AG08396 (cell line): ENCODE results near the gene CDK6.

Experiments
- DNase-seq: peaks from one replicate; pipeline ENCODE4 v3.0.0; 2012; ENCODE audit warnings: low spot score, mixed read lengths

CDK6 gene

DNA sequence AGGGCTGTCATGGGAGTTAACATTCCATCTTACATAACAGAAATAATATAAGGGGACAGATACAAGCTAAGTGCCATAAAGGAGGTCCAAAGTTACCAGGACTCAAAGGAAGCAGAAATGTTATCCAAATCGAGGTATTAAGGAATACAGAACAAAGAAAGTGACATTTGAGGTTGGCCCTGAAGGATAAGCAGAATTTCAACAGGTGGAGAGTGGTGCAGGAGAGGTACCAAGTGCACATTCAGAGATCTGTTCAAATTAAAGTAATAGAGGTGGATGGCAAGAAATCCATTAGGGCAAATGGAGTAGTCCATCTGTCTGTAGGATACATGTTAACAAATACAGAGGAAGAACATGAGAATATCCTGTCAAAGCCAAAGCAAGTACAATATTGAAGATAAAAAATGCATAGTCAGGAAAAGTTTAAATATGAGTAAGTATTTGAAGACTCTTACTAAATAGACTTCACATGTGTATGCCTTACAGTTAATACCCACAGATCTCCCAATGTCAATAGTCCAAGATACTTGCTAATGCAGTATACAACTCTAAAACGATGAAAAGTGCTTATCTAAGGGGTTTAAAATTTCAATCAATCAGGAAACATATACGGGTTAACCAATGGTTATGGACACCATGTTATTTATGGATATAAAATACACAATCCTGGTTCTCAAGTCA, 10.0 kb downstream of the CDK6 start:
- no peak for DNase-seq

DNA sequence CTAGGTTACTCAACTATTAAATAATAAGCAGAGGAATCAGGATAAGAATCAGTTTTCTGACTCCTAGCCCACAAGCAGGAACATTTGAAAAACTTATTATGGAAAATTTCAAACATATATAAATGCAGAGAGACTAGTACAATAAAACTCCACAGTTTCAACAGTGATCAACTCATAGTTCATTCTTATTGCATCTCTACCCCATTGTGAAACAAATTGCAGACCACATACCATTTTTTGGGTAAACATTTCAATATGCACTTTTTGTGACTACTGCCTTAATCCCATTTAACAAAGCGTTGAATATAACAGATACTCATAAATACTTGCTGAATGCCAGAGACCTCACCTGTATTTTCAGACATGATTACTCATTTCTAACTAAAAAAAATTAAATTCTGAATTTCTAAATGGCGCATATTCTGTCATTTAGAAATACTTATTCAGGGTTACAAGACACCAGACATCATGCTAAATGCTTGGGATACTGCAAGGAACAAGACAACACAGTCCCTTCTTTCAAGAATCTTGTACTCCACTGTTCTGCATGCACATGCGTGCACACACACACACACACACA, 11.4 kb downstream of the CDK6 start:
- DNase-seq = no peak

DNA sequence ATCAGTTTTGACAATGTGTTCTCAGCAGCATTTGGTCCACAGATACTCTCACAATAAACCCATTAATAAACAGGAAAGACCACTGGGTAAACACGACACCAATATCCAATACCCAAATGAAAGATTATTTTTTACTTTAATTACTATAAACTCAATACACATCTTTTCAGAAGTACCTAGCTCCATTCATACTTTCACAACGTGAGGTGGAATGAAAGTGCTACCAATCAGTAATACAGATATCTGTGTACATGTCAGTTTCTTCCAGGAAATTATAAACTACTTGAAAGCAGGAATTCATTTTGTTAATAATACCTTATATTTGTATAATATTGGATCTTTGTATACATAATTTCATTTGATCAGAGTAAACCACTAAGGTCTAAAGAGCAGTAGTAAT, 11.9 kb downstream of the CDK6 start:
- no peak for DNase-seq

DNA sequence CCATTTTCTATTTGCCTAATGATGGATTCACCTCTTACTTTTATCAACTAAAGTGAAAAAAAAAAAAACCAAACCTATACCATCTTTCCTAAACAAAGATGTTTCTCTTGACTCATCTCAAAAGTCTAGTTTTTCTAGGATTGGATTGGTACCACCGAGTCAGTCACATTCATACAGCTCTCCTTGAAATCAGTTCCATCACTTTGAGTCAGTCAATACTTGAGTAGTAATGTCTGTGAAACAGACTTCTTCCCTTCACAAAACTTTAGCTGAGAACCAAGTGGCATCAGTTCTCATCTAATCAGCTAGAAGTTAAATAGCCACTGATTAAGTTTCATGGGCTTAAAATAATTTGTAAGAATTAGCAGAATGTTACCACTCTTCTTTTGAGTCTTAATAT, 13.3 kb downstream of the CDK6 start:
- no peak for DNase-seq

DNA sequence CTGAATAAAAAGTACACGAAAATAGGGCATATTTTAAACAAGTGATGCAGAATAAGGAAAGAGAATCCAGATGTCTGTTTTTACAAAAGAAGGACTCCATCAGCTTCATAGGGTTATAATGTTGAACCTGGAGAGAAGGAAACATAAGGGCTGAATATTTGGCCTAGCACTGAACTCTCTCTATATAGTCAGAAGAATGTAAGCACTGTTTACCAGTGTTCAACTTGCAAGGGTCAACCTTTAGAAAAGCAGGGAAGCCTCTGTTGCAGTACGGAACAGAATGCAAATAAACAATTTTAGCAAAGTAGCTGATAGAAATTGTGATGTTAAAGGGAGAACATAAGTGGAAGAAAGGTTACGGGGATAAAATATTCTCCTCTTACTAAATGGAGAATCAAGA, 16.2 kb downstream of the CDK6 start:
- DNase-seq = no peak

DNA sequence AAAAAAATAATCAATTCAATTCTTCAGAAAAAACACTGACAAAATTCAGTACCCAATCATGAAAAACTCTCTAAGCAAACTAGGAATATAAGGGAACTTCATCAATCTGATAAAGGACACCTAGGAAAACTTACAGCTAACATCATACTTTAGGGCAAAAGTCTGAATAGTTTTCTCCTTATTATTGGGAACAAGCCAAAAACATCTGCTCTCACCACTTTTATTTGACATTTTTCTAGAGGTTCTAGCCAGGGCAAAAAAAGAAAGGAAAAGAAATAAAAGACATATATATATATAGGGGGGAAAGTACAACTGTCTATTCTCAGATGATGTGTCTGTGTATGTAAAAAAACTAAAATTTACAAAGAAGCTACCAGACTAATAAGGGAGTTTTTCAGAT, 19.0 kb downstream of the CDK6 start:
- DNase-seq = no peak

DNA sequence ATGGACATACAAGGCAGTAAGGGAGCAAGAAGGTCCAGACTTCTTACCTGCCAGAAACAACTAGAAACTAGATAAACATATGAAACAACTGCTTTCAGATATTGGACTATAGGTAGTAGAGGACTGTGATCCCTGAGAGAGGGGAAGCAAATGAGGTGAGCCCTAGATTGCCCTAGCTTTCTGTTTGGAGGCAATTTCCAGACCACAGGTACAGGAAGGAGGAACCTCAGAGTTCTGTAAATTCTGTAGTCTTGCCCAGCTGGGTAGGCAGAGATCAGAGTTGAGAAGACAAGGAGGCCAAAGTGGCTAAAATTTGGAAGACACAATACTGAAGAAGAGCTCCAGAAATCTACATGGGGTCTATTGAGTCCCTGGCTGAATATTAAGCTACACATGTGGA, 21.0 kb downstream of the CDK6 start:
- no peak for DNase-seq

DNA sequence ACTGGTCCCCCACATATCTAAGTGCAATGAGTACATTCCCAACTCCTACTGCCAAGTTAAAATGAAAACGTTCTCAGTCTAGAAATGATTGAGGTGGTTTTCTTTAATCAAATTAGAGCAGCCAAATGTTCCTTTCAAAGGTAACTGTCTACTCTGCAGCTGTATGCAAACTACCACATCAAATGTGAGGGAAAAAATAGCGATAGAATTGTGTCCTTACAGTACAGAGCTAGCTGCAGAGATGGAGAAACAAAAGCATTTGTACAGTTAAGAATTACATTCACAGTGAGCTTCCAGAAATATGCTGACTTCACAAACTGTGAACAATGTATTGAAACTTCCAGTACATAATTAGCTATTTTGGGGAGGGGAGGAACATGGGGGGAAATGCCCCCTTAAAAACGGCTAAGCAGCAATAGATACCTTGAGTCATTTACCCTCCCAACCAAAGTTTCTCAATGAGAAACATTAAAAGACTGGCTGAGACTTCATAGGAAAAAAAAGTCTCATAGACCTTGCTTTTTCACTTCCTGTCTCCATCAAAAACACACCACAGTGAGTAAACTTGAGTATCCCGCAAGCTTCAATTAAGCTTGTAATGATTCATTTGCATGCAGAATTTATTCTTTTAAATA, 22.9 kb downstream of the CDK6 start:
- DNase-seq = no peak

DNA sequence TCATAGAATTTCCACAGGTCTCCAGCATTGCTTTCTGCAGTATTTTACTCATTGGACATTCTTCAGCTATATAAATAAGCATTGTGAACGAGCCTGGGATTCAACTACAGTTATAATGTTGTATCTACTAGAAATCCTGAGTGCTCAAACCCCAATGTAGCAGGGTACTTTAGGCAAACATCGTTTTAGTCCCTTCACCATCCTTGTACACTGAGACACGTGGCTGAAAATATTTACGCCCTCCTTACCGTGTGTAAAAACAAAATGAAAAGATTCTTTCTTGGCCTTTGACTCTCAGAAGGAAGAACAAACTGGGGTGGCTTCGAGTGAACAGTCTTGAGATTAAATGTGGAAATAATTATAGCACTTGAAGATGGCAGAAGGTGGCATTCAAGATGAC, 25.2 kb downstream of the CDK6 start:
- no peak for DNase-seq

DNA sequence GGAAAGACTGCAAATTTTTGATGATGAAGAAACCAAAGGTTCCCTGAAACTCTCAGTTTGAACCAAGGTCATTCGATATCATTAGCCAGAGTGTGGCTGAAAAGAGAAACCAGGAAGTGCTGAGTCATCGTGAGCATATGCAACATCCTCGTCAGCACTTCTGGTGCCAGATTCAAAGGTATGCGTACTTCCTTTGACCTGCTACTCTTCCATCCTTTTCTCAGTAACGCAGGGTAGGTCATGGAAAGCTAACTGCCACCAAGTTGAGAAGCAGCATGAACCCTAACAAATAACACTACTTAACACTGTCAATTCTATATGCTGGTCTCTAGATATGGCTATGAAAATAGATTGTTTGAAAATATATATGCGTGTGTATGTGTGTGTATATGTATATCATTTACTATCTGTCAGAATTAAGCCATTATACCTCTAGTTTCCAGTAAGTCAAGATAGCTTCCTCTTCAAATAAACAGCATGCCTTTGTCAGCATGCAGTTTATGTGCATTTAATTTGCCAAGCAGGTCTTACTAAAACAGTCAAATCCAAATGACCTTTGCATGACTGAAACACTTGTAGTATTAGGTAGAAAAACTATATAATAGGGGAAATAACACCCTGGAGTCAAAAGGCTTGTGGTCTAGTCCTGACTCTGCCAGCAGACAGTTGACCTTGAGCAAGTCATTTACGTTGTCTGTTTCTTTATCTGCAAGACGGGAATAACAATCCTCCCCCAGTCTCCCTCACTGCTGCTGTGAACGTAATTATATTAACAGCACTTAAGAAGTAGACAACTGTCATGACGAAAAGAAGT, 26.4 kb downstream of the CDK6 start:
- DNase-seq = peak; percentile 69

DNA sequence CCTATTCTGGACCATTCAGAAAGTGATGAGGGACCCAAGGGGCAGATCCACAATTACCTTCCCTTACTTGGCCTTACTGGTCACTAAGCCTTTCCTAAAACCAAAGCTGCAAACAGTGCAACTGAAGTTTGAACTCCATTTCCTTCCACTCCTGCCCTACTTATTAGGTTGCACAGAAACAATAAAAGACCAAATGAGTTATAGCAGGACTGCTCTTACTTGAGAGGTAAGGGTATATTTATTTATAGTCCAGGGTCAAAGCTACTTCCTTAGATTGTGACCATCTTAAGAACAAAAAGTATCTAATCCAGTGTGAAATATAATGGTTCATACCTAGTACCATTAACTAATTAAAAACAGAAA, 27.0 kb downstream of the CDK6 start:
- no peak for DNase-seq

DNA sequence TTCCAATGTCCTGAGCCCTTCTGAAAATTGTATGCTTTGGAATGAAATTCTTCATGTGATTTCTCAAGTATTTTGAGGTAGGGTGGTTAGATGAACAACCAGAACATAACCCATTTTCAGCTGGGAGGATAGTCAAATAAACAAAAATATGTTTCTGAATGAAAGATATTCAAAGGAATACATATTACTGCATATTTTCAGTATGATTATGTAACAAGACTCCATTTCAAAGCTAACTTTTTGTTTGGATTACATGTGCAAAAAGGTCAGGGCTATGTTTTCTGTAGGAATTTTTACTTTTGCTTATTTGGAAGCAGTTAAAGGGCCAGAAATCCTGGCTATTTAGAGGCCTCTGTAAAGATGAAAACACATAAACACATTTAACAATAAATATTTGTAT, 27.7 kb downstream of the CDK6 start:
- DNase-seq = no peak

DNA sequence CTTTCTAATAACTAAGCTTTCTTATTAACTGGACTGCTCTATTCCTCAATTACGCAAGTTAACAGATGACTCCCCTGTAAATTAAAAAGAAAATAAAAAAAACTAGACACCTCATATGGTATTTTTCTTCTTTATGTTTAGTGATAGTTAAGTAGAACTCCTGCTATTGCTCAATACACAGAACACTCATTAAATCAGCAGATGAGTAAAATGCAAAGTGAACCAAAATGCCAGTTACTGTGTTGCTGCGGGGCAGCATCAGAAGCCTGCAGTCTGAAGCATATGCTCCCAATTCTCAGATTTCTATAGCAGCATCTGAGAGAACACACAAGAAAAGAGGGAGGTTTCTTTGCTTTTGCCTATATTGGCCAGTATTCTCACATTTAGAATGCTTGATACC, 28.4 kb downstream of the CDK6 start:
- DNase-seq = no peak

DNA sequence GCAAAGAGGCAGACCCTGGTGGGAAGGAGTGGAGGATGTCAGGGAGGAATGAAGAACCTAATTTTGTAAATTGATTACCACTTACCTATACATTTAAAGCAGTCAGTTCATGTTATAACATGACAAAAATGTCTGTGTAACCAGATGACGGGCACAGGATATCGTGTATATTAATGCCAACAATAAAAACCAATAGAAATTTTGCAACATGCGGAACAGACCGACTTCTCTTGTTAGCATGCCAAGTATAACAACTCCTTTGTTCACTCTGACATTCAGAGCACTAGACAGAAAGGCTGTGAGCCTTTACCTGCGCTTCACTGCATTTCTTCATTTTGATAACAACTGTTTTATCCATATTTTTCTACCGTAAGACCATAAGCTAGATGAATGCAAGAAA, 29.9 kb downstream of the CDK6 start:
- DNase-seq = no peak

DNA sequence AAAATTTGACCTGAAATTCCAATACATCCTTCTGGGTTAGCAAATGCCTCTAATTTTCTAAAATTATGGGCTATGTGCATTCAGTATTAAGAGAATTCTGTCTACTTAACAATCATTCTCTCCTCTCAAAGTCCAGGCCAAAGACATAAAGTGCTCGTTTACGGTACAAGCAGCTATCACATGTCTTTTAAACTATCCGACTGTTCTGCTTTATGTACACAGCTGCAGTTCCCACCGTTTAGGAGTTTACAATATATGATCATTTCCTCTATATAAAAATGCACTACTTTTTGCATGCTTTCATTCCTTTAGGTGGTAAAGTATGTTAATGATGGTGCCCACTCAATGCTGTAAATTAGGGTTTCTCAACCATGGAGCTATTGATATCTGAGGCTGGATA, 34.0 kb downstream of the CDK6 start:
- DNase-seq = no peak

DNA sequence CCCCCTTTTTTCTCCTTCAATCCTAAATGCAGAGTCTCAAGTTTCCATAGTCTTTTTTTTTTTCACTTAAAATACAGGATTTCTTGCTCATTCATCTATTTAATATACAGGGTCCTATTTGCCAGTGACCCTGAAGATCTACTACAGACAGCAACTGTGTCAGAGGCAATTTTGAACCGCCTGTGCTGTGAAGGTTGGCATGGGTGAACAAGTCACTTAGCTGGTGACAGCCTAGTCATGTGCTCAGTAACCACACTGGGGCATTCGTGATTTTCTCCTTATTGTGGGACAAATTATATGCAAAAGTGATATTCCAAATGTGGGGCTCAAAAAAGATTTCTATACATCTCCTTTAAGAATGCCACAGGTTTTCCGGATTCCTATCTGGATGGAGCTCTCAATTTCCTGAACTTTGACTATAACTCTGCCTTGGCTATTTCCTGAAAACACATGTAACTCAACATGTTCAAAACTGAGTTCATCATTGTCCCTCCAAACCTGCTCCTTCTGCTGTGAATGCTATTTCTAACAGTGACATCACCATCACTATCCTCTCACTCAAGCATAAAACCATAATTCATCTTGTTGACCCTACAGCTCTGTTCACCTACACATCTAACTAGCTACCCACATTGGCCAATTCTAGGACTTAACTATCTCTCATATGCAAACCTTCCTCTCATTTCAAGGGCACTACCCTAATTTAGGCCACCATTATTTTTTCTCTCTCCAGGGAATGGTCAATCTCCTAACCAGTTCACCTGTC, 36.7 kb downstream of the CDK6 start:
- DNase-seq = no peak

DNA sequence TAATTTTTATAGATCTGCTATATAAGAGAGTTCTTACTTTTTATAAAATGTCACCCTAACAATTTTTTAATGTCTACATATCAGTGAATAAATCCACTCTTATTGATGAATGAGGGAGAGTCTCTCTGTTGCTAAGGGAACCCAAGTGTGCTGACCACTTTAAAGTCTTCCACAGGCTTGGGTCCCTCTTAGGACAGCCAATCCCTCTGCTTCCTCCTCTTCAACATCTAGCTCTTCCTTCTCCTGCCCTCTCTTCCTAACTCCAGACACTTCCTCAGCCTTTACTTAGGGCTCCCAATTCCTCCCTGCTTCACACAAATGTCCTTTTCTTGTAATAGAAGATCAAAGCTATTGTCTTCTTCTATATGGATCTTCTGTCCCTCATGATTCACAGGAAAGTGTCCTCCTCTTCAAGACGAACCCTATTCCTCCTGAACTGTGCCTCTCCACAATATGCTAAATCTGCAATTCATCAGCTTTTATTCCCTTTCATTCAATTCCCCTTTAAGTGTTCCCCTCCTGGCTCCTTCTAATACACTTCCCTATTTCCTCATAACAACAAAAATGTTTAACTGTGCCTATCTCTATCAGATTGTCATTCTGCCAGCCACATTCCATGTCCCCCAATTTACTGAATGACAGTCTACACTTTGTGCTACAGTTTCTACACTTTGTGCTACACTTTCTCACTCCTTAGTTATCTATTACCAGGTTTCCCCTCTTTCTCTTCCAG, 37.7 kb downstream of the CDK6 start:
- no peak for DNase-seq

DNA sequence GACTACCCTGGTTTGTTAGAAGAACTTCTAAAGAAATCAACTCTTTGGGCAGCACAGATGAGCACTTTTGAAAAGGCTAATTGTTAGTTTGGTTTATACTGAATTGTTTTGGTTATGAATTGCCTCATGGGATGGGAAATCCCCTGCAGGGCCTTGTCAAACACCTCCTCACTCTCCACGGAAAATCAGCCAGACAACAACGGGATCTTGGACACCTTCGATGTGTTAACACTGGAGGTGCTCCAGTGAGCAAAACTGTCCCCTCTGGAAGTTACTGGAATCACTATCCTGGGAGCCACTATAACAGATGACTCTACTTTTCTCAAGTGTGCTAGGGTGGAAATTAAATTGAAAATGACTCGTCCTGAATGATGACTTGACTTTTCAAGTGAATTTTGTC, 38.7 kb downstream of the CDK6 start:
- no peak for DNase-seq

DNA sequence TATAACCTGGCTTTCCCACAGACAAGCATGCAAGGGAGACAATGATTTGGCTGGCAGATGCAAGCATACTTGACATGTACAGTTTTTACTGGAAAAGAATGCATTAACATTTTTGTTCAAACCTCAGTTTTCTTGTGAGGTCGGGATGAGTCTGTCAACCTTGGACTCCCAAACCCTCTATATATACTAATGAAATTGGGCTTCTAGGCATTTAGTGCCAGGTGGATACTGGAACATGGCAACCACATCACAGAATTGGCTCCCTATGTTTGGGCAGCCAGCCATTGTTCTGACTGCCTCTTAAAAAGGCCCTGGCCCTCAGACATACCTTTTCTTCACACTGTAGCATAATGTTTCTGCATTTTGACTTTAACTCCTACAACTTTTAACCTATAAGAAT, 39.1 kb downstream of the CDK6 start:
- DNase-seq = no peak

DNA sequence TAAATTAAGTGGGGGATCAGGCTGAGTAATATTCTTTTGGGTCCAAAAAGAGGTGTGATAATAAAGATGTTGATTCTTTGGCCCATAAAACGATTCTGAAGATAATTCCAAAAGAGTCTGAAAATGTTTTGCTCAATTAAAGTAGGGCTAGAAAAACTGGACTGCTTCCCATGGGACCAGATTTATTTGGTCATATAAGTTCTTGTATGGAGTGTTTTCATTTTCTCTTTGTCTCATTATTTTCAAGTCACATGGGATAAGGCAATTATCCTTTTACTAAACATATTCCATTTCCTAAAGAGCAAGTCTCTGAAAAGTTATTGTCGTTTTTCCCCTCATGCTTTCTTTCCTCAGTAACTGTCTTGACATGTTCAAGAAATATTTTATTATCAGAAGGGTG, 41.5 kb downstream of the CDK6 start:
- DNase-seq = no peak

DNA sequence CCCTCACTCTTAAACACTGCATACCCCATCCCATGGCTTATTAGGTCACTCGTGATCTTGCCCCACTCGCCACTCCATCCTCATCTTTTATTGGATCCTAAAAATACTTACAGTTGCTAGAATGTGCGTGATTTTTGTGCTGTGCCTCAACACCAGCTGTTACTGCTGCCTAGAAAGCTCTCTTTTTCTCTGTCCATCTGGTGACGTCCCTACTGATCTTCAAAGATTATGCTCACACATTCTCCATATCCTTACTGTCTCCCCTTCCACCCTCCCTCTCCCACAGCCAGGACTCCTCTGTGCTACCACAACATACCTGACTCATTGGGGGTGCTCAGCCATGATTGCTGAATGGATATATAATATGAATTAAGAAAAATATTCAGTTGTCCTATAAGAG, 42.0 kb downstream of the CDK6 start:
- no peak for DNase-seq
